Esophagus muscularis mucosa (tissue), 4 donors: ENCODE results near the gene MAMDC4. TPM values are rescaled to one million over a fixed set of nuclear protein-coding genes. Genes with fewer than 3 reads are reported as not detected.

ENCODE experiments used
- DNase-seq: peaks from one replicate; pipeline ENCODE4 v3.0.0-alpha.2; 2017; ENCODE audit errors: extremely low spot score
- H3K27ac ChIP-seq, 4 donors: fragments of 200-600 bp; sonication (generic); replicated peaks in 1 of 4; 1 replicate in 3 of 4; 2 replicates in 1 of 4; pipeline ENCODE4 v1.5.1; 2016 to 2019; ENCODE audit warnings: mild to moderate bottlenecking in 1 of 4
- H3K27me3 ChIP-seq, 4 donors: fragments of 200-600 bp; sonication (generic); one replicate each; pipeline versions ENCODE4 v1.5.1 to v1.6.0; 2016 to 2019
- H3K36me3 ChIP-seq, 4 donors: fragments of 200-600 bp; sonication (generic); one replicate each; pipeline ENCODE4 v1.5.1; 2016 to 2019
- H3K4me1 ChIP-seq, 4 donors: fragments of 200-600 bp; sonication (generic); one replicate each; pipeline ENCODE4 v1.5.1; 2016 to 2019
- H3K4me3 ChIP-seq, 4 donors: fragments of 200-600 bp; sonication (generic); 1 replicate in 2 of 4; 2 replicates in 2 of 4; pipeline ENCODE4 v1.5.1; 2016 to 2019; ENCODE audit warnings: mild to moderate bottlenecking in 4 of 4, moderate library complexity in 1 of 4
- H3K9me3 ChIP-seq, 4 donors: fragments of 200-600 bp; sonication (generic); 1 replicate in 3 of 4; 2 replicates in 1 of 4; pipeline ENCODE4 v1.5.1; 2016 to 2019
- CTCF ChIP-seq, 3 experiments: fragments of 200-600 bp in 2 of 3; fragments of 450-650 bp in 1 of 3; sonication (generic) in 2 of 3; IDR thresholded peaks; one replicate each; pipeline ENCODE4 v1.5.1; 2017 to 2019; ENCODE audit warnings: antibody characterized with exemption in 3 of 3, mild to moderate bottlenecking in 2 of 3, moderate library complexity in 1 of 3
- EP300 ChIP-seq: sonication (generic); formaldehyde crosslinking; IDR thresholded peaks from one replicate; pipeline ENCODE4 v1.6.1; 2017; ENCODE audit warnings: antibody characterized with exemption
- POLR2A ChIP-seq: fragments of 450-650 bp; IDR thresholded peaks from one replicate; pipeline ENCODE4 v1.6.1; 2017; ENCODE audit warnings: antibody characterized with exemption, moderate library complexity, mild to moderate bottlenecking, low read depth
- POLR2AphosphoS5 ChIP-seq, 2 donors: sonication (generic); formaldehyde crosslinking; IDR thresholded peaks; one replicate each; pipeline ENCODE4 v1.6.1; 2017; ENCODE audit warnings: antibody characterized with exemption in 2 of 2
- WGBS: methylation state at CpG from one replicate; pipeline ENCODE4 v1.1.5; 2018; 5-methylcytosine and 5-hydroxymethylcytosine counted together
- intact Hi-C: fragments of 100-400 bp; cut with DNase I; formaldehyde crosslinking; loops from one replicate; pipeline ENCODE4 v1.15.1; 2023
- total RNA-seq, 4 donors: library from RNA; depleted of rRNA; stranded (reverse); fragments of >200 nt; gene quantifications; one replicate each; pipeline versions ENCODE4 v1.1.0 to v1.2.1, GENCODE V29; 2016

The MAMDC4 gene
- total RNA-seq, 4 donors from 2014 or later = 1.7 to 4.7 (median 2.1) TPM

GRCh38 chr9:136821826-136822544 lies 30.2 kb upstream of the MAMDC4 start:
- TF ChIP-seq POLR2A (no peak), CTCF (IDR thresholded peaks at IDR 0.05) (no peak), POLR2AphosphoS5 (IDR thresholded peaks at IDR 0.05) (no peak), EP300 (no peak)
- peaks cover 25 to 44% (median 44%) of the 10 kb centered on the region in 4 donors for H3K36me3 ChIP-seq
- no peaks in the 10 kb centered on the region for H3K27me3 ChIP-seq
- H3K4me1 ChIP-seq = peaks cover 10 to 20% (median 18%) of the 10 kb centered on the region in 4 donors
- peak overlapping the region; percentile 48 to 56 (median 51) for H3K4me3 ChIP-seq
- WGBS = 84% methylated on average over 32 of the region's 42 CpGs
- DNase-seq = no peak
- intact Hi-C loops = no loop called here
- H3K27ac ChIP-seq = peak overlapping the region in 2 of 4 donors; percentile 39 to 53
- no peaks in the 10 kb centered on the region for H3K9me3 ChIP-seq

- intact Hi-C loops = no loop called here
- peaks cover 10 to 20% (median 18%) of the 10 kb centered on the region in 4 donors for H3K4me1 ChIP-seq
- DNase-seq = no peak
- H3K27me3 ChIP-seq = no peaks in the 10 kb centered on the region
- H3K4me3 ChIP-seq = no peak overlapping the region
- peaks cover 27 to 58% (median 52%) of the 10 kb centered on the region in 4 donors for H3K36me3 ChIP-seq
- H3K9me3 ChIP-seq = no peaks in the 10 kb centered on the region
- 87% methylated on average over 21 of the region's 30 CpGs for WGBS
- TF ChIP-seq POLR2A = no peak
- no peak for TF ChIP-seq POLR2AphosphoS5 (IDR thresholded peaks at IDR 0.05)
- no peak for TF ChIP-seq EP300
- TF ChIP-seq CTCF (IDR thresholded peaks at IDR 0.05) = no peak
- no peak overlapping the region for H3K27ac ChIP-seq
Measured at GRCh38 chr9:136823136-136824046, 28.8 kb upstream of the MAMDC4 start.

- 91% methylated on average over 10 of the region's 21 CpGs for WGBS
- Histone ChIP-seq H3K4me3 (no peak overlapping the region), H3K4me1 (peaks cover 10 to 20% (median 18%) of the 10 kb centered on the region in 4 donors), H3K36me3 (peaks cover 40 to 66% (median 64%) of the 10 kb centered on the region in 4 donors), H3K27ac (no peak overlapping the region), H3K9me3 (no peaks in the 10 kb centered on the region), H3K27me3 (no peaks in the 10 kb centered on the region)
- intact Hi-C loops = no loop called here
- DNase-seq = no peak
- TF ChIP-seq POLR2AphosphoS5 (IDR thresholded peaks at IDR 0.05) = no peak
- TF ChIP-seq CTCF (IDR thresholded peaks at IDR 0.05) = no peak
- no peak for TF ChIP-seq EP300
- TF ChIP-seq POLR2A = no peak
Measured at GRCh38 chr9:136824496-136825225, 27.5 kb upstream of the MAMDC4 start.

GRCh38 chr9:136825295-136826187 lies 26.6 kb upstream of the MAMDC4 start:
- peaks cover 10 to 18% (median 17%) of the 10 kb centered on the region in 4 donors for H3K4me1 ChIP-seq
- WGBS = 87% methylated on average over 31 of the region's 44 CpGs
- no peak for DNase-seq
- no peaks in the 10 kb centered on the region for H3K27me3 ChIP-seq
- no peaks in the 10 kb centered on the region for H3K9me3 ChIP-seq
- no peak overlapping the region for H3K27ac ChIP-seq
- H3K4me3 ChIP-seq = no peak overlapping the region
- intact Hi-C loops = no loop called here
- TF ChIP-seq EP300 (no peak), POLR2AphosphoS5 (IDR thresholded peaks at IDR 0.05) (no peak), POLR2A (no peak)
- peaks cover 49 to 75% (median 73%) of the 10 kb centered on the region in 4 donors for H3K36me3 ChIP-seq
